ENCODE data around the gene PBLD. TPM values are rescaled to one million over a fixed set of nuclear protein-coding genes. Genes with fewer than 3 reads are reported as not detected.
"Not testable (repeated sequence)": the region's sequence is repeated elsewhere in the genome, so short reads cannot be mapped to it uniquely, and the experiment has no call there.

The PBLD gene
- total RNA-seq, 4 donors from 2014 or later, result 0.88 to 14.0 (median 7.1) TPM

- no peaks in the 10 kb centered on the region for H3K27me3 ChIP-seq
- intact Hi-C loops (cut with DNase I; ENCODE audit: low total_unique reads), result no loop called here
- H3K9me3 ChIP-seq, result no peaks in the 10 kb centered on the region
- no peak overlapping the region for H3K4me3 ChIP-seq
- TF ChIP-seq POLR2A (IDR thresholded peaks at IDR 0.05), result no peak
- no peak for TF ChIP-seq CTCF (IDR thresholded peaks at IDR 0.05)
- H3K4me1 ChIP-seq, result no peaks in the 10 kb centered on the region
- no peak for DNase-seq
- H3K36me3 ChIP-seq, result no peaks in the 10 kb centered on the region
- no peak overlapping the region for H3K27ac ChIP-seq
Observed at GRCh38 chr10:68288717-68289116, 44.0 kb downstream of the PBLD start.

- no peak overlapping the region for H3K27ac ChIP-seq
- H3K36me3 ChIP-seq, result no peaks in the 10 kb centered on the region
- DNase-seq, result no peak
- TF ChIP-seq CTCF (IDR thresholded peaks at IDR 0.05) (no peak), POLR2A (IDR thresholded peaks at IDR 0.05) (no peak)
- H3K4me1 ChIP-seq, result no peaks in the 10 kb centered on the region
- intact Hi-C loops (cut with DNase I; ENCODE audit: low total_unique reads), result no loop called here
- no peak overlapping the region for H3K4me3 ChIP-seq
- no peaks in the 10 kb centered on the region for H3K9me3 ChIP-seq
- no peaks in the 10 kb centered on the region for H3K27me3 ChIP-seq
Observed at GRCh38 chr10:68284062-68285001, 48.4 kb downstream of the PBLD start.

GRCh38 chr10:68280758-68281157, 52.0 kb downstream of the PBLD start:
- Histone ChIP-seq H3K4me3 (no peak overlapping the region), H3K27ac (no peak overlapping the region), H3K9me3 (no peaks in the 10 kb centered on the region), H3K27me3 (no peaks in the 10 kb centered on the region), H3K36me3 (no peaks in the 10 kb centered on the region), H3K4me1 (no peaks in the 10 kb centered on the region)
- DNase-seq, result no peak
- intact Hi-C loops (cut with DNase I; ENCODE audit: low total_unique reads), result no loop called here
- TF ChIP-seq POLR2A (IDR thresholded peaks at IDR 0.05), result no peak
- no peak for TF ChIP-seq CTCF (IDR thresholded peaks at IDR 0.05)

GRCh38 chr10:68278906-68279753, 53.6 kb downstream of the PBLD start:
- DNase-seq; H3K9me3 ChIP-seq; intact Hi-C loops (cut with DNase I; ENCODE audit: low total_unique reads); H3K36me3 ChIP-seq; H3K4me3 ChIP-seq; H3K27ac ChIP-seq; H3K27me3 ChIP-seq; H3K4me1 ChIP-seq: not testable (repeated sequence)

- intact Hi-C loops (cut with DNase I; ENCODE audit: low total_unique reads), result not testable (repeated sequence)
Observed at GRCh38 chr10:68277814-68278213, 54.9 kb downstream of the PBLD start.

GRCh38 chr10:68276224-68276623, 56.5 kb downstream of the PBLD start:
- no peaks in the 10 kb centered on the region for H3K27me3 ChIP-seq
- no peak overlapping the region for H3K4me3 ChIP-seq
- intact Hi-C loops (cut with DNase I; ENCODE audit: low total_unique reads), result no loop called here
- H3K9me3 ChIP-seq, result no peaks in the 10 kb centered on the region
- H3K36me3 ChIP-seq, result no peaks in the 10 kb centered on the region
- DNase-seq, result no peak
- TF ChIP-seq CTCF (IDR thresholded peaks at IDR 0.05) (no peak), POLR2A (IDR thresholded peaks at IDR 0.05) (no peak)
- H3K27ac ChIP-seq, result no peak overlapping the region
- H3K4me1 ChIP-seq, result no peaks in the 10 kb centered on the region

More at GRCh38 chr10:68277814-68278213, 54.9 kb downstream of the PBLD start:
- not testable (repeated sequence) for H3K4me1 ChIP-seq, H3K9me3 ChIP-seq, H3K36me3 ChIP-seq, H3K4me3 ChIP-seq, H3K27ac ChIP-seq, H3K27me3 ChIP-seq, DNase-seq
